Measurements from ENCODE around the gene LRRC72.
"Not testable (repeated sequence)": the region's sequence is repeated elsewhere in the genome, so short reads cannot be mapped to it uniquely, and the experiment has no call there.

Gene LRRC72

GRCh38 chr7:16587790-16588189 is 61.2 kb downstream of the LRRC72 start:
- no peak for DNase-seq (ENCODE audit: low read depth)
- TF ChIP-seq CTCF (conservative IDR thresholded peaks at IDR 0.05; ENCODE audit: low read length), result no peak

GRCh38 chr7:16589881-16590280 is 63.3 kb downstream of the LRRC72 start:
- TF ChIP-seq CTCF (conservative IDR thresholded peaks at IDR 0.05; ENCODE audit: low read length), result no peak
- no peak overlapping the region for H3K4me3 ChIP-seq (ENCODE audit: low read length)
- DNase-seq (ENCODE audit: low read depth), result peak; percentile 6

More at GRCh38 chr7:16587790-16588189, 61.2 kb downstream of the LRRC72 start:
- no peak overlapping the region for H3K4me3 ChIP-seq (ENCODE audit: low read length)

- no peak for DNase-seq (ENCODE audit: low read depth)
- no peak for TF ChIP-seq CTCF (conservative IDR thresholded peaks at IDR 0.05; ENCODE audit: low read length)
- no peak overlapping the region for H3K4me3 ChIP-seq (ENCODE audit: low read length)
Measured at GRCh38 chr7:16590424-16590823, 63.8 kb downstream of the LRRC72 start.

GRCh38 chr7:16592395-16592794 is 65.8 kb downstream of the LRRC72 start:
- no peak overlapping the region for H3K4me3 ChIP-seq (ENCODE audit: low read length)
- no peak for DNase-seq (ENCODE audit: low read depth)
- TF ChIP-seq CTCF (conservative IDR thresholded peaks at IDR 0.05; ENCODE audit: low read length), result no peak

- TF ChIP-seq CTCF (conservative IDR thresholded peaks at IDR 0.05; ENCODE audit: low read length), result no peak
- DNase-seq (ENCODE audit: low read depth), result peak; percentile 7
- H3K4me3 ChIP-seq (ENCODE audit: low read length), result no peak overlapping the region
Measured at GRCh38 chr7:16594061-16594460, 67.4 kb downstream of the LRRC72 start.

- DNase-seq (ENCODE audit: low read depth), result no peak
- no peak overlapping the region for H3K4me3 ChIP-seq (ENCODE audit: low read length)
- TF ChIP-seq CTCF (conservative IDR thresholded peaks at IDR 0.05; ENCODE audit: low read length), result no peak
Measured at GRCh38 chr7:16594676-16595075, 68.1 kb downstream of the LRRC72 start.

- not testable (repeated sequence) for H3K4me3 ChIP-seq (ENCODE audit: low read length); DNase-seq (ENCODE audit: low read depth)
Measured at GRCh38 chr7:16595596-16595995, 69.0 kb downstream of the LRRC72 start.

GRCh38 chr7:16598015-16598414 is 71.4 kb downstream of the LRRC72 start:
- no peak for DNase-seq (ENCODE audit: low read depth)
- no peak overlapping the region for H3K4me3 ChIP-seq (ENCODE audit: low read length)
- no peak for TF ChIP-seq CTCF (conservative IDR thresholded peaks at IDR 0.05; ENCODE audit: low read length)

Data from AG10803 (cell line).